BJ (cell line): ENCODE data around the gene GSDME. TPM values are rescaled to one million over a fixed set of nuclear protein-coding genes. Genes with fewer than 3 reads are reported as not detected.

Source experiments
- CTCF ChIA-PET: fragments of 350-600 bp; formaldehyde crosslinking; extraction: SDS; loops from one replicate; lab custom pipeline; 2021; ENCODE audit warnings: antibody characterized with exemption, inconsistent platforms; lab: Yijun Ruan, JAX
- POLR2A ChIA-PET: fragments of 300-600 bp; sonication (Branson Sonifier 250); formaldehyde crosslinking; extraction: SDS; loops from one replicate; lab custom pipeline; 2021; ENCODE audit warnings: antibody characterized with exemption; lab: Charles Lee
- DNase-seq: peaks from one replicate; pipeline ENCODE4 v3.0.0-alpha.2; 2011; ENCODE audit warnings: low read depth
- H3K27me3 ChIP-seq: 2 replicates; pipeline ENCODE4 v1.6.0; 2011; ENCODE audit warnings: low read length; ENCODE audit not compliant: control insufficient read depth, insufficient read depth
- H3K36me3 ChIP-seq: 2 replicates; pipeline ENCODE4 v1.5.1; 2011; ENCODE audit warnings: low read length; ENCODE audit not compliant: control insufficient read depth, insufficient read depth
- H3K4me3 ChIP-seq: 2 replicates; pipeline ENCODE4 v1.5.1; 2011; ENCODE audit warnings: low read depth, mild to moderate bottlenecking, control low read depth, low read length
- polyA plus RNA-seq: library from polyadenylated mRNA; depleted of rRNA; stranded (reverse); fragments of >200 nt; gene quantifications from 2 replicates; pipeline ENCODE4 v1.2.3, GENCODE V29; 2011
- TF ChIP-seq, protein P1 (sequence below): IDR thresholded peaks from 2 replicates; pipeline ENCODE4 v1.5.1; 2011; ENCODE audit warnings: low read depth, mild to moderate bottlenecking, control low read depth, inconsistent platforms, low read length, moderate library complexity; ENCODE audit not compliant: insufficient read depth

Gene GSDME
- polyA plus RNA-seq, 1 experiment = 44.3 TPM

DNA sequence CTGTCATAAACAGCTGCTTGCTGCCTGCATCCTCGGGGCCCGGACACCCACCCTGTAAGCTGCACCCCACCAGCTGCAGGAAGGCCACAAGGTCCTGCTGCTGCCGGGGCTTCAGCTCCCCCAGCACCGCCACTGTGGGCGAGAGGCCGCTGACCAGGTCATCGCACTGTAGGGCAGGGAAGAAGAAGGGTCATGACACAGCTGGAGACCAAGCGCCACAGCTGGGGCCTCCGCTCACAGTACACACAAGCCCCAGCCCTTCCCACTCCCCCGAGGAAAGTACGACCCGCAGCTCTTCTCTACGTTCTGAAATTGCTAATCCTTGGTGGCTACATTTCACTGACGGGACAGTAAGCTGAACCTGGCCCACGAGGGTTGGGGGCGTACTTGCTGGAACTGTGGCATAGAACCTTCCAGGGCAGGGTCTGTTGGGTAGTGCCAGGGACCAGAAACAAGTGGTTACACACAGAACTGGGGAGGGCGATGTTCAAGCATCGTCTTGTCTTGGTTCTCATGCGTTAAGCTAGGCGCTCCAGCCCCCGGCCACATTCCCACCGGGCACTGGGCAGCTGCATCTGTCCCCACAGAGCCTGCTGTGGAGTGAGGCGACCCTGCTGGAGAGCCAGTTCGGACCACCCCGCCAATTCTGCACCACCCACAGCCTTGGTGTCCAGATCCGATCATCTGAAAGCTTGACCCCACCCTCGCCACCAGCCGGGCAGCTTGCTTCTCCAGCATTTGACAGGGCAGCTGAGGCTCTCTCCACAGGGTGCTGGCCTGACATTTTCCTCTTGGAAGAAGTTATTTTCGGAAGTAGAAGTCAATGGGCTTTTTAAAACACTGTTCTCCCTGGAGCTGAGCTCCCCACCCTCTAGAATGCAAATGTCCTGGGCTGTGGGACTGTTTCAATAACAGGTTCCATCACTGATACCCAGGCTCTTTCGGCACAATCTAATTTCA, 50.8 kb downstream of the GSDME start:
- no peak for DNase-seq
- no peak overlapping the region for H3K4me3 ChIP-seq
- no peaks in the 10 kb centered on the region for H3K27me3 ChIP-seq
- ChIA-PET POLR2A (no interaction called here), CTCF (no interaction called here)
- H3K36me3 ChIP-seq = peaks cover 15% of the 10 kb centered on the region
- TF ChIP-seq, protein P1, sequence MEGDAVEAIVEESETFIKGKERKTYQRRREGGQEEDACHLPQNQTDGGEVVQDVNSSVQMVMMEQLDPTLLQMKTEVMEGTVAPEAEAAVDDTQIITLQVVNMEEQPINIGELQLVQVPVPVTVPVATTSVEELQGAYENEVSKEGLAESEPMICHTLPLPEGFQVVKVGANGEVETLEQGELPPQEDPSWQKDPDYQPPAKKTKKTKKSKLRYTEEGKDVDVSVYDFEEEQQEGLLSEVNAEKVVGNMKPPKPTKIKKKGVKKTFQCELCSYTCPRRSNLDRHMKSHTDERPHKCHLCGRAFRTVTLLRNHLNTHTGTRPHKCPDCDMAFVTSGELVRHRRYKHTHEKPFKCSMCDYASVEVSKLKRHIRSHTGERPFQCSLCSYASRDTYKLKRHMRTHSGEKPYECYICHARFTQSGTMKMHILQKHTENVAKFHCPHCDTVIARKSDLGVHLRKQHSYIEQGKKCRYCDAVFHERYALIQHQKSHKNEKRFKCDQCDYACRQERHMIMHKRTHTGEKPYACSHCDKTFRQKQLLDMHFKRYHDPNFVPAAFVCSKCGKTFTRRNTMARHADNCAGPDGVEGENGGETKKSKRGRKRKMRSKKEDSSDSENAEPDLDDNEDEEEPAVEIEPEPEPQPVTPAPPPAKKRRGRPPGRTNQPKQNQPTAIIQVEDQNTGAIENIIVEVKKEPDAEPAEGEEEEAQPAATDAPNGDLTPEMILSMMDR = no peak

DNA sequence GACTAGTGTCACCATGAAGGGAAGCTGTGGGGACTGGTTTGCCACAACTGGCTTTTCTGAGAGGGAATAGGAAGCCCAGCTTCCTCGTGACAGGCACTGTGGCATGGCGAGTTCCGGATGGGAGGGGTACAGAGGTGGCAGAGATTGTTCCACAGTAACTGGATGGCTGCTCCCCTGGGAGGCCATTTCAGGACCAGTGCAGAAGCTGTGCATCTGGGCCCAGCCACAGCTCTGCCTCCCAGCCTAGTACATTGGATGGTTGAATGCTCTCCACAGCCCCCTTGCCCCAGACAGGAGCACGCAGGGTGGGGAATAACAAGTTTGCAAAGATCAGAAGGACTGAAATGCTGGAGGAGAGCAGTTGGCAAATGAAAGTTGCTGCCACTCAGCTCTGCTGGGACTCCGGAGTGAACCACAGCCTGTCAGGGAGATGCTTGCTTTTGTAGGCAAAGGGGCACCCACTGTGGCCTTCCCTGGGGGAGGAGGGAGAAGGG, 51.8 kb downstream of the GSDME start:
- ChIA-PET CTCF (no interaction called here), POLR2A (no interaction called here)
- no peak for DNase-seq
- TF ChIP-seq, protein P1 = no peak
- peaks cover 15% of the 10 kb centered on the region for H3K36me3 ChIP-seq
- no peaks in the 10 kb centered on the region for H3K27me3 ChIP-seq
- no peak overlapping the region for H3K4me3 ChIP-seq

DNA sequence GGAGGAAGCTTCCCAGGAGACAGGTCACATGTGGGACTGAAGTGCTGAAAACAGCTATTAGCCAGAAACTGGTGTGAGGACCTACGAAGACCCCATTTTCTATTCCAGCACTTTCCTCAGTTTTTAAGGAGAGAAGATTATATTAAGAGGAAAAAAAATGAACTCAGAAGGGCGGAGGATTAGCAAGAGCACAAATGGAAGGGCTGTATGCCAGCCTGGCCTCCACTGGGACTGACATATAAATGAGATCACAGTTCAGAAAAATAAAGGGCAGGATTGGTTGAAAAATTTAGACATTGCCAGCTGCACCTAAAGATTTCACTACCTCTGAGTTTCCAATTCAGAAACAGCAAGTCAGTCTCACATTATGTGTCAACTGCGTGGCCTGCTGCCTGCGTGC, 53.0 kb downstream of the GSDME start:
- no peak for DNase-seq
- Histone ChIP-seq H3K27me3 (no peaks in the 10 kb centered on the region), H3K4me3 (no peak overlapping the region), H3K36me3 (peaks cover 8% of the 10 kb centered on the region)
- ChIA-PET POLR2A (interaction anchor here (0.6 kb wide), 1 partner anchor 426 kb away, joined by 4 read pairs; no protein-coding TSS in a partner anchor), CTCF (interaction anchor here (1.2 to 1.4 kb wide), 3 partner anchors 12 to 19 kb away, joined by 4 to 7 read pairs (median 5); no protein-coding TSS in a partner anchor)
- TF ChIP-seq, protein P1 = no peak

DNA sequence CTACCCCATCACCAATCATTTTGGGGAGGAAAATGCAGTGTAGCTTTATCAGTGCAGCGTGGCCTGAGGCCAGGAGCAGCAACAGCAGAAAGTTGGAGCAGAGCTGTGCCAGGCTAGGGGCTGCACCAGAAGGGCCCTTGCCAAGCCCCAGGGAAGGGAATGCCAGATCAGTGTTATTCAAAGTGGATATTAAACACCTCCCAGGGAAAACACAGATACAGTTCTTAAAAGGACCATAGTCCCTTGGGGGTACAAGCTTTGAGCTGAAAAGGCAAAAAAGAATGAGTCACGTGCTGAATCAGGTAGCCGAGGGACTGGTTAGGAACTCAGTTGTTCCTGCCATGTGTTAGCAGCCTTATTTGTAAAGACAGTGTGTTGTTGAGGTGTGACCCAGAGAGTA, 54.0 kb downstream of the GSDME start:
- TF ChIP-seq, protein P1 = no peak
- POLR2A ChIA-PET = no interaction called here
- H3K27me3 ChIP-seq = no peaks in the 10 kb centered on the region
- no peak for DNase-seq
- CTCF ChIA-PET = interaction anchor here (1.2 to 2.6 kb wide), 6 partner anchors 13 to 118 kb away, joined by 3 to 15 read pairs (median 4); no protein-coding TSS in a partner anchor
- H3K36me3 ChIP-seq = peaks cover 8% of the 10 kb centered on the region
- no peak overlapping the region for H3K4me3 ChIP-seq

DNA sequence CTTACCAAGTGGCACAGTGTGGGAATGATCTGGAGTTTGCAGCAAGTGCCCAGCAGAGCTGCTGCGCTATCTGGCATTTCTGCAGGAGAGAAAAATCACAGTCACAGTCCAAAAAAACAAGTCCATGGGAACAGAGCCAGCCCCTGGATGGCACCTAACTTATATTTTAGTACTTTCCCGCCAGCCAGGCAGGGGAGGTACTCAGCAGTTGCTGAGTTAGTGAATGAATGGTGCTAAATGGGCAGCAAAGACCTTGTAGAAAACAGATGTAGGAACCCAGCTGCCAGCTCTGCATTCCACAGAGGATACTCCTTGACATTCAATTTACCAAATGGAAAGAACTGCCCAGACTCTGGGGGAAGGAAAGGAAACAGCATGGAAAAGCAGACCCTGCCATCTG, 54.5 kb downstream of the GSDME start:
- TF ChIP-seq, protein P1 = no peak
- H3K4me3 ChIP-seq = no peak overlapping the region
- H3K36me3 ChIP-seq = peaks cover 8% of the 10 kb centered on the region
- CTCF ChIA-PET = interaction anchor here (1.4 to 2.6 kb wide), 3 partner anchors 13 to 118 kb away, joined by 3 to 15 read pairs (median 4); no protein-coding TSS in a partner anchor
- H3K27me3 ChIP-seq = no peaks in the 10 kb centered on the region
- no peak for DNase-seq
- POLR2A ChIA-PET = no interaction called here
